ENCODE data around the gene SMIM45.

SMIM45 gene

GRCh38 chr22:41969110-41969646 is 17.2 kb downstream of the SMIM45 start, which contains the start of gene SEPTIN3:
Gene SEPTIN3 (plus strand): TSS chr22:41969443. CDS start chr22:41971493, 2,050 bp downstream.
- TF ChIP-seq CTCF (IDR thresholded peaks at IDR 0.05; ENCODE audit: low read depth, low read length, missing control alignments), result no peak
- no peak for DNase-seq (ENCODE audit: low read depth)
- in situ Hi-C loops (cut with HindIII; ENCODE audit: low sequenced_read_pairs), result no loop called here
- no peak within 1 kb of the TSS for H3K4me3 ChIP-seq (ENCODE audit: low read depth, low read length)

GRCh38 chr22:41970601-41971000 is 18.7 kb downstream of the SMIM45 start:
- H3K4me3 ChIP-seq (ENCODE audit: low read depth, low read length), result no peak overlapping the region
- no peak for DNase-seq (ENCODE audit: low read depth)
- in situ Hi-C loops (cut with HindIII; ENCODE audit: low sequenced_read_pairs), result no loop called here
- no peak for TF ChIP-seq CTCF (IDR thresholded peaks at IDR 0.05; ENCODE audit: low read depth, low read length, missing control alignments)

GRCh38 chr22:41971431-41971830 is 19.5 kb downstream of the SMIM45 start:
- DNase-seq (ENCODE audit: low read depth), result no peak
- in situ Hi-C loops (cut with HindIII; ENCODE audit: low sequenced_read_pairs), result no loop called here
- H3K4me3 ChIP-seq (ENCODE audit: low read depth, low read length), result no peak overlapping the region
- no peak for TF ChIP-seq CTCF (IDR thresholded peaks at IDR 0.05; ENCODE audit: low read depth, low read length, missing control alignments)

GRCh38 chr22:41974691-41975290 is 22.8 kb downstream of the SMIM45 start:
- no peak for TF ChIP-seq CTCF (IDR thresholded peaks at IDR 0.05; ENCODE audit: low read depth, low read length, missing control alignments)
- DNase-seq (ENCODE audit: low read depth), result no peak
- no peak overlapping the region for H3K4me3 ChIP-seq (ENCODE audit: low read depth, low read length)
- in situ Hi-C loops (cut with HindIII; ENCODE audit: low sequenced_read_pairs), result no loop called here

- in situ Hi-C loops (cut with HindIII; ENCODE audit: low sequenced_read_pairs), result no loop called here
- no peak overlapping the region for H3K4me3 ChIP-seq (ENCODE audit: low read depth, low read length)
- no peak for DNase-seq (ENCODE audit: low read depth)
- no peak for TF ChIP-seq CTCF (IDR thresholded peaks at IDR 0.05; ENCODE audit: low read depth, low read length, missing control alignments)
Measured at GRCh38 chr22:41975299-41976069, 23.5 kb downstream of the SMIM45 start.

GRCh38 chr22:41976070-41976901 is 24.3 kb downstream of the SMIM45 start:
- in situ Hi-C loops (cut with HindIII; ENCODE audit: low sequenced_read_pairs), result no loop called here
- TF ChIP-seq CTCF (IDR thresholded peaks at IDR 0.05; ENCODE audit: low read depth, low read length, missing control alignments), result no peak
- H3K4me3 ChIP-seq (ENCODE audit: low read depth, low read length), result peak overlapping the region; percentile 33
- DNase-seq (ENCODE audit: low read depth), result no peak
